ENCODE results near the gene SLC20A1. TPM values are rescaled to one million over a fixed set of nuclear protein-coding genes. Genes with fewer than 3 reads are reported as not detected.

Gene SLC20A1
- total and polyA plus RNA-seq, 2 of the 4 experiments (the other 2 are of a cell fraction): 93.6 to 94.1 TPM

DNA sequence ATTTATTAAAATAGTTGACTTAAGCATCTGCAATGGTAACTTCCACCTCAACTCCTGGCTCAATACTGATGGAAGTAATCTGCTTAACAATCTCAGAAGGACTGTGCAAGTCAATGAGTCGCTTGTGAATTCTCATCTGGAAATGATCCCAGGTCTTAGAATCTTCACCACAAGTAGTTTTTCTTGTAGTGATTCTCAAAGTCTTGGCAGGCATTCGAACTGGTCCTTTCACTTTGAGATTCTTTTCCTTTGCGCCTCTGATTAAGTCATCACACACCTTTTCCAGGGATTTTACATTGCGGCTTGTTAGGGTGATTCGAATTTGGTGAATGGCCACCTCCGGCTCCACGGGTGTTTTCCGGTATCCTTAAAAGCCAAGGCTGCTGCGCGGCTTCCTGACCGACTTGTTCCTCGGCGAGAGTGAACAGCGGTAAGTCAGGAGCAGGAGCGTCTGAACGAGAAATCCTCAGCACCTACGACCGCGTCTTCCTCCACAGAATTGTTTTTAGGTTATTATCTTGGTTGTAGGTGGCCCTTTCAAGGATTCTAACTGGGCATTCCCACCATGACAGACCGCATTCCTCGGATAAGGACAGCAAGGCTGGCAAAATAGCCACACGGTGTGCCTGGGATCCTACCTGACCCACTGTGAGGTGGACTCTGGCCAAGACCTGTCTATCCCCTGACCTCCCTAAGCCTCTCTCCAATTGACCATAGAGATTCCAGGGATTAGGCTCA lies 23.8 kb upstream of the SLC20A1 start:
- dilution Hi-C loops (cut with HindIII; ENCODE audit: low sequenced_read_pairs, unreplicated experiment) (no loop called here), intact Hi-C loops (cut with micrococcal nuclease) (loop anchor here (10.0 kb wide), 1 partner anchor 323 kb away; no protein-coding TSS in a partner anchor), in situ Hi-C loops (cut with MboI; ENCODE audit: low sequenced_read_pairs) (loop anchor here (10.0 kb wide), 1 partner anchor 323 kb away; no protein-coding TSS in a partner anchor)
- H4K5ac ChIP-seq (ENCODE audit: low read depth, low read length): peak overlapping the region; percentile 59
- H2AFZ ChIP-seq (replicated peaks; ENCODE audit: low read length, poor library complexity): peak overlapping the region; percentile 68
- DNase-seq (peak; percentile 94), ATAC-seq (ENCODE audit: low read depth) (no peak; the same call in 1 of the 2 replicates)
- H3K23ac ChIP-seq (ENCODE audit: low read depth, low read length): 0 out of 2 replicates have a peak overlapping the region, but pooled peaks have one; percentile 33
- no peak overlapping the region for H3K9ac ChIP-seq (ENCODE audit: low read depth, low read length)
- no TSS peak for BruUV-seq (replicated peaks)
- ChIA-PET CTCF (interaction anchor here (1.6 kb wide), 1 partner anchor 41 kb away, joined by 3 read pairs; no protein-coding TSS in a partner anchor), POLR2A (ENCODE audit: unreplicated experiment) (no interaction called here)
- peak overlapping the region; percentile 53 for H2AK9ac ChIP-seq (replicated peaks; ENCODE audit: low read depth, low read length, poor library complexity)
- peaks cover 0 to 4% of the 10 kb centered on the region in 2 experiments; a peak in 1 of 4 replicates for H3K79me1 ChIP-seq (ENCODE audit: low read depth in 1 of 2, low read length in 2 of 2)
- H2BK20ac ChIP-seq (ENCODE audit: low read depth, low read length): peak overlapping the region; percentile 80; the same call in 1 of the 2 replicates
- H3K18ac ChIP-seq (ENCODE audit: low read depth, low read length): peak overlapping the region; percentile 49
- H3K14ac ChIP-seq (replicated peaks; ENCODE audit: low read depth, low read length): peak overlapping the region; percentile 65
- TF ChIP-seq, protein P1, sequence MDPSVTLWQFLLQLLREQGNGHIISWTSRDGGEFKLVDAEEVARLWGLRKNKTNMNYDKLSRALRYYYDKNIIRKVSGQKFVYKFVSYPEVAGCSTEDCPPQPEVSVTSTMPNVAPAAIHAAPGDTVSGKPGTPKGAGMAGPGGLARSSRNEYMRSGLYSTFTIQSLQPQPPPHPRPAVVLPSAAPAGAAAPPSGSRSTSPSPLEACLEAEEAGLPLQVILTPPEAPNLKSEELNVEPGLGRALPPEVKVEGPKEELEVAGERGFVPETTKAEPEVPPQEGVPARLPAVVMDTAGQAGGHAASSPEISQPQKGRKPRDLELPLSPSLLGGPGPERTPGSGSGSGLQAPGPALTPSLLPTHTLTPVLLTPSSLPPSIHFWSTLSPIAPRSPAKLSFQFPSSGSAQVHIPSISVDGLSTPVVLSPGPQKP (IDR thresholded peaks at IDR 0.05; ENCODE audit: borderline replicate concordance, low read depth, low read length): no peak
- TF ChIP-seq RAD21 (IDR thresholded peaks at IDR 0.05; ENCODE audit: low read length) (no peak), NFE2L2 (IDR thresholded peaks at IDR 0.05; ENCODE audit: low read depth, low read length) (no peak), MAZ (IDR thresholded peaks at IDR 0.05; ENCODE audit: borderline replicate concordance, low read depth, low read length) (no peak)
- peaks cover 16% of the 10 kb centered on the region for H3K9me1 ChIP-seq (ENCODE audit: insufficient read depth, low read length)
- no peaks in the 10 kb centered on the region for H3K27me3 ChIP-seq (ENCODE audit: control insufficient read depth, insufficient read depth, low read length)
- H2BK15ac ChIP-seq (ENCODE audit: low read depth, low read length): peak overlapping the region; percentile 82
- peak overlapping the region; percentile 81 for H3K4ac ChIP-seq (ENCODE audit: low read depth, low read length)
- H3K27ac ChIP-seq (ENCODE audit: insufficient read depth, low read length): peak overlapping the region; percentile 84
- H3K9me3 ChIP-seq (ENCODE audit: control insufficient read depth, insufficient read depth, low read length): no peaks in the 10 kb centered on the region
- WGBS, 2 experiments (ENCODE audit: extremely low coverage in 2 of 2, insufficient read length in 1 of 2): 94% methylated on average over 5 of the region's 22 CpGs; no CpG with 5 or more reads in 1 of the 2 experiments
- peak overlapping the region; percentile 45 to 70 for H4K8ac ChIP-seq (ENCODE audit: low read depth in 2 of 2, low read length in 2 of 2)
- H2BK5ac ChIP-seq (ENCODE audit: low read depth, low read length, poor library complexity, severe bottlenecking): peak overlapping the region; percentile 85
- H3K4me1 ChIP-seq (ENCODE audit: control insufficient read depth, insufficient read depth, low read length): peaks cover 14% of the 10 kb centered on the region
- H3K36me3 ChIP-seq (ENCODE audit: control insufficient read depth, insufficient read depth, low read length): no peaks in the 10 kb centered on the region
- peak overlapping the region; percentile 67; the same call in 1 of the 2 replicates for H4K91ac ChIP-seq (ENCODE audit: insufficient read depth, low read depth, low read length)
- peak overlapping the region; percentile 26 for H3K4me2 ChIP-seq (ENCODE audit: low read depth, low read length)
- no peak overlapping the region for H3K4me3 ChIP-seq (ENCODE audit: insufficient read depth, low read depth, low read length)
- H2BK120ac ChIP-seq (ENCODE audit: low read depth, low read length): peak overlapping the region; percentile 77
- no peak overlapping the region for H3K56ac ChIP-seq (ENCODE audit: extremely low read depth, insufficient read depth, low read length)
- no peaks in the 10 kb centered on the region; the same call in 1 of the 2 replicates for H4K20me1 ChIP-seq (ENCODE audit: insufficient read depth, low read length)
- peak overlapping the region; percentile 83 for H2AK5ac ChIP-seq (ENCODE audit: low read depth, low read length)
